Endothelial cell of umbilical vein (primary cell): Measurements from ENCODE around the gene CACNA1F. TPM values are rescaled to one million over a fixed set of nuclear protein-coding genes. Genes with fewer than 3 reads are reported as not detected.

ENCODE experiments used
- BruUV-seq: library from RNA; stranded (reverse); fragments of 400-500 nt; replicated peaks from 2 replicates; lab custom pipeline; 2021; lab: Mats Ljungman, UMichigan
- CTCF ChIA-PET: fragments of 300-600, 350-600 bp; sonication (Branson Sonifier 250); formaldehyde crosslinking; loops from one replicate; lab custom pipeline; 2021; ENCODE audit warnings: antibody characterized with exemption, inconsistent platforms; lab: Charles Lee
- POLR2A ChIA-PET: fragments of 300-600, 350-600 bp; sonication (Branson Sonifier 250); formaldehyde crosslinking; loops from one replicate; lab custom pipeline; 2021; ENCODE audit warnings: antibody characterized with exemption, inconsistent platforms; lab: Charles Lee
- DNase-seq: peaks from one replicate; pipeline ENCODE4 v3.0.0-alpha.2; 2011; ENCODE audit warnings: low read depth, low spot score
- FAIRE-seq: peaks from 2 replicates; lab custom pipeline; 2011; peaks lifted over from hg19 to GRCh38; lab: Jason Lieb, UNC
- H2AFZ ChIP-seq: 2 replicates; pipeline ENCODE4 v1.6.0; 2012; ENCODE audit warnings: low read depth, low read length, control low read depth, inconsistent platforms
- H3K27ac ChIP-seq: 2 replicates; pipeline ENCODE4 v1.5.1; 2011; ENCODE audit warnings: low read depth, mild to moderate bottlenecking, control low read depth, low read length, moderate library complexity; ENCODE audit not compliant: insufficient read depth
- H3K27me3 ChIP-seq, 2 experiments: 2 replicates each; pipeline versions ENCODE4 v1.6.0 to v1.6.1; 2011; ENCODE audit warnings: low read length in 2 of 2, mixed read lengths in 1 of 2; ENCODE audit not compliant: control insufficient read depth in 2 of 2, insufficient read depth in 2 of 2
- H3K36me3 ChIP-seq, 2 experiments: 2 replicates in 1 of 2; 3 replicates in 1 of 2; pipeline ENCODE4 v1.5.1; 2011; ENCODE audit warnings: low read length in 2 of 2, mild to moderate bottlenecking in 1 of 2, moderate library complexity in 1 of 2; ENCODE audit not compliant: control insufficient read depth in 2 of 2, insufficient read depth in 2 of 2; ENCODE audit errors: extremely low read depth in 1 of 2
- H3K4me1 ChIP-seq: 3 replicates; pipeline ENCODE4 v1.5.1; 2011; ENCODE audit warnings: mild to moderate bottlenecking, low read length; ENCODE audit not compliant: control insufficient read depth, insufficient read depth; ENCODE audit errors: extremely low read depth
- H3K4me2 ChIP-seq: 2 replicates; pipeline ENCODE4 v1.6.1; 2011; ENCODE audit warnings: low read length, control low read depth, mixed read lengths; ENCODE audit not compliant: insufficient read depth
- H3K4me3 ChIP-seq, 3 experiments: fragments of 200-600 bp in 1 of 3; sonication (generic), shearing (Covaris generic) in 1 of 3; replicated peaks in 1 of 3; 2 replicates each; pipeline ENCODE4 v1.5.1; 2011 to 2016; ENCODE audit warnings: control low read depth in 3 of 3, low read length in 3 of 3, mild to moderate bottlenecking in 2 of 3, inconsistent platforms in 1 of 3, low read depth in 1 of 3, moderate library complexity in 1 of 3; ENCODE audit not compliant: insufficient read depth in 1 of 3
- H3K79me2 ChIP-seq: 2 replicates; pipeline ENCODE4 v1.6.0; 2012; ENCODE audit warnings: low read length, inconsistent platforms; ENCODE audit not compliant: control insufficient read depth, insufficient read depth
- H3K9ac ChIP-seq: replicated peaks from 2 replicates; pipeline ENCODE3; 2011; ENCODE audit warnings: low read length, control low read depth; ENCODE audit not compliant: insufficient read depth; ENCODE audit errors: extremely low read depth
- H3K9me1 ChIP-seq: replicated peaks from 3 replicates; pipeline ENCODE4 v1.6.0; 2011; ENCODE audit warnings: mild to moderate bottlenecking, low read length; ENCODE audit not compliant: control insufficient read depth, insufficient read depth; ENCODE audit errors: extremely low read depth
- H3K9me3 ChIP-seq: replicated peaks from 2 replicates; pipeline ENCODE4 v1.5.1; 2012; ENCODE audit warnings: low read length, inconsistent platforms; ENCODE audit not compliant: control insufficient read depth, insufficient read depth
- H4K20me1 ChIP-seq: replicated peaks from 2 replicates; pipeline ENCODE3; 2011; ENCODE audit warnings: mild to moderate bottlenecking, low read length; ENCODE audit not compliant: control insufficient read depth, insufficient read depth; ENCODE audit errors: extremely low read depth
- CTCF ChIP-seq, 2 donors: IDR thresholded peaks; 1 replicate in 1 of 2; 2 replicates in 1 of 2; pipeline ENCODE4 v1.5.1; 2011; ENCODE audit warnings: low read length in 2 of 2, mild to moderate bottlenecking in 2 of 2, moderate library complexity in 2 of 2, control low read depth in 1 of 2, inconsistent platforms in 1 of 2, low read depth in 1 of 2; ENCODE audit not compliant: insufficient read depth in 1 of 2; ENCODE audit errors: extremely low read depth in 1 of 2
- EZH2 ChIP-seq: IDR thresholded peaks from 2 replicates; pipeline ENCODE4 v1.6.1; 2012; ENCODE audit warnings: borderline replicate concordance, low read depth, mild to moderate bottlenecking, moderate library complexity, low read length, inconsistent platforms; ENCODE audit not compliant: severe bottlenecking
- FOS ChIP-seq: IDR thresholded peaks from 2 replicates; pipeline ENCODE4 v1.6.1; 2011; ENCODE audit warnings: mild to moderate bottlenecking, low read length, moderate library complexity, borderline replicate concordance; ENCODE audit not compliant: insufficient read depth
- GATA2 ChIP-seq: IDR thresholded peaks from 2 replicates; pipeline ENCODE4 v1.7.0; 2011; ENCODE audit warnings: low read depth, mild to moderate bottlenecking, moderate library complexity, mixed read lengths, low read length; ENCODE audit not compliant: insufficient read length, insufficient read depth
- JUN ChIP-seq: IDR thresholded peaks from 2 replicates; pipeline ENCODE4 v1.6.1; 2011; ENCODE audit warnings: borderline replicate concordance, low read depth; ENCODE audit not compliant: insufficient read length, insufficient read depth
- MAX ChIP-seq: IDR thresholded peaks from 2 replicates; pipeline ENCODE4 v1.6.1; 2011; ENCODE audit not compliant: insufficient read depth, insufficient read length
- MYC ChIP-seq: IDR thresholded peaks from one replicate; pipeline ENCODE4 v1.6.1; 2011; ENCODE audit warnings: mild to moderate bottlenecking, low read depth, low read length
- POLR2A ChIP-seq: IDR thresholded peaks from 2 replicates; pipeline ENCODE4 v1.6.1; 2012; ENCODE audit warnings: low read depth, mild to moderate bottlenecking, control low read depth, low read length
- POLR2AphosphoS5 ChIP-seq: IDR thresholded peaks from 2 replicates; pipeline ENCODE4 v1.6.1; 2012; ENCODE audit warnings: low read depth, mild to moderate bottlenecking, control low read depth, low read length, moderate library complexity; ENCODE audit not compliant: insufficient read depth
- dilution Hi-C: fragments of 300-500 bp; cut with MboI; formaldehyde crosslinking; loops from one replicate; pipeline ENCODE4 v1.15.0; 2019; ENCODE audit warnings: low sequenced_read_pairs; ENCODE audit not compliant: extremely low pct_ligation_motif_present
- intact Hi-C: fragments of 100-400 bp; cut with micrococcal nuclease; formaldehyde crosslinking; loops from one replicate; pipeline ENCODE4 v1.10.0; 2022
- polyA plus RNA-seq, 4 experiments: library from polyadenylated mRNA; depleted of rRNA in 3 of 4; stranded (reverse) in 3 of 4; unstranded in 1 of 4; fragments of >200 nt; gene quantifications; 2 replicates each; pipeline versions ENCODE4 v1.2.1 to v1.2.3, GENCODE V29; 2011 to 2012; ENCODE audit warnings: missing spikeins in 1 of 4
- total RNA-seq: library from RNA; stranded (reverse); gene quantifications from 2 replicates; pipeline ENCODE4 v1.2.3, GENCODE V29; 2021

CACNA1F gene
- total and polyA plus RNA-seq, 2 donors (not counting 3 experiments of a cell fraction or from before 2014, with no cell fraction given): not detected

GRCh38 chrX:49257846-49258748 is 25.0 kb upstream of the CACNA1F start:
- no peak for DNase-seq
- Histone ChIP-seq H4K20me1 (no peaks in the 10 kb centered on the region), H3K36me3 (no peaks in the 10 kb centered on the region), H3K9me3 (no peaks in the 10 kb centered on the region), H3K27ac (no peak overlapping the region), H3K4me2 (no peak overlapping the region), H2AFZ (no peak overlapping the region), H3K9ac (no peak overlapping the region), H3K4me1 (no peaks in the 10 kb centered on the region), H3K27me3 (no peaks in the 10 kb centered on the region), H3K79me2 (no peaks in the 10 kb centered on the region), H3K9me1 (no peaks in the 10 kb centered on the region), H3K4me3 (no peak overlapping the region)
- FAIRE-seq: no peak
- TF ChIP-seq POLR2AphosphoS5 (no peak), CTCF (IDR thresholded peaks at IDR 0.05; ENCODE audit: extremely low read depth in 1 of 2, insufficient read depth in 1 of 2, low read depth in 1 of 2, low read length in 2 of 2) (no peak), POLR2A (no peak), FOS (no peak), GATA2 (no peak), MYC (no peak), JUN (no peak), MAX (no peak), EZH2 (no peak)
- intact Hi-C loops: no loop called here
- dilution Hi-C loops: no loop called here
- ChIA-PET CTCF (no interaction called here), POLR2A (no interaction called here)
- BruUV-seq: no TSS peak
